ENCODE results near the gene WDR45B. TPM values are rescaled to one million over a fixed set of nuclear protein-coding genes. Genes with fewer than 3 reads are reported as not detected.

WDR45B gene
- total RNA-seq, 1 donor from 2014 or later, result 75.6 TPM

DNA sequence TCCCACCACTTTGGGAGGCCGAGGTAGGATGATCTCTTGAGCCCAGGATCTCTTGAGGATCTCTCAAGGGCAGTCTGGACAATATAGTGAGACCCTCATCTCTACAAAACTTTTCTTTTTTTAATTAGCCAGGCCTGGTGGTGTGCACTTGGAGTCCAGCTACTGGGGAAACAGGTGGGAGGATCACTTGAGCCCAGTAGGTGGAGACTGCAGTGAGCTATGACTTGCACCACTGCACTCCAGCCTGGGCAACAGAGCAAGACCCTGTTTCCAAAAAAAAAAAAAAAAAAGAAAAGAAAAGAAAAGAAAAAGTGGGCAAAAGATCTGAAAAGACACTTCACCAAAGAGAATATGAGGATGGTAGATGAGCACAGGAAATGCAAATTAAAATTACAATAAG, 35.3 kb upstream of the WDR45B start:
- no peak for DNase-seq (ENCODE audit: extremely low spot score, unreplicated experiment)
- no peak overlapping the region for H3K4me3 Mint-ChIP-seq (ENCODE audit: unreplicated experiment)
- peaks cover 8% of the 10 kb centered on the region for H3K4me1 Mint-ChIP-seq (ENCODE audit: unreplicated experiment)
- TF ChIP-seq, protein P1, sequence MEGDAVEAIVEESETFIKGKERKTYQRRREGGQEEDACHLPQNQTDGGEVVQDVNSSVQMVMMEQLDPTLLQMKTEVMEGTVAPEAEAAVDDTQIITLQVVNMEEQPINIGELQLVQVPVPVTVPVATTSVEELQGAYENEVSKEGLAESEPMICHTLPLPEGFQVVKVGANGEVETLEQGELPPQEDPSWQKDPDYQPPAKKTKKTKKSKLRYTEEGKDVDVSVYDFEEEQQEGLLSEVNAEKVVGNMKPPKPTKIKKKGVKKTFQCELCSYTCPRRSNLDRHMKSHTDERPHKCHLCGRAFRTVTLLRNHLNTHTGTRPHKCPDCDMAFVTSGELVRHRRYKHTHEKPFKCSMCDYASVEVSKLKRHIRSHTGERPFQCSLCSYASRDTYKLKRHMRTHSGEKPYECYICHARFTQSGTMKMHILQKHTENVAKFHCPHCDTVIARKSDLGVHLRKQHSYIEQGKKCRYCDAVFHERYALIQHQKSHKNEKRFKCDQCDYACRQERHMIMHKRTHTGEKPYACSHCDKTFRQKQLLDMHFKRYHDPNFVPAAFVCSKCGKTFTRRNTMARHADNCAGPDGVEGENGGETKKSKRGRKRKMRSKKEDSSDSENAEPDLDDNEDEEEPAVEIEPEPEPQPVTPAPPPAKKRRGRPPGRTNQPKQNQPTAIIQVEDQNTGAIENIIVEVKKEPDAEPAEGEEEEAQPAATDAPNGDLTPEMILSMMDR (IDR thresholded peaks at IDR 0.05), result no peak
- H3K27me3 Mint-ChIP-seq (ENCODE audit: unreplicated experiment), result no peaks in the 10 kb centered on the region
- peaks cover 7% of the 10 kb centered on the region for H3K36me3 Mint-ChIP-seq (ENCODE audit: unreplicated experiment)
- H3K27ac Mint-ChIP-seq (ENCODE audit: unreplicated experiment), result no peak overlapping the region
- peaks cover 9% of the 10 kb centered on the region for H3K9me3 Mint-ChIP-seq (ENCODE audit: unreplicated experiment)

DNA sequence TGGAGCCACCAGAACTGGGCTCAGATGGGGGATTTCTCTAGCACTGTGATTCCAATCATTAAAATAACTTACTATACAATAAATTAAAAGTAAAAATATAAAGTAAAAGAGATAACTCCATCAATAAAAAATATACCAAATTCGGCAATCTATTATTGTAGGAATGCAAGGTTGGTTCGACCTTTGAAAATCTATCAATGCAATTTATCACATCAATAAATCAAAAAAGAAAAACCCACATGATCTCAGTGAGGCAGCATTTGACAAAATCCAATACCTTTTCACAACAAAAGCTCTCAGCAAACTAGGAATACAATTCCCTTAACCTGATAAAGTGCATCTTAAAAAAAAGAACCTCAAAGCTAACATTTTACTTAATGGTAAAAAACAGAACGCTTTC, 33.3 kb upstream of the WDR45B start:
- Mint-ChIP-seq H3K27ac (ENCODE audit: unreplicated experiment) (no peak overlapping the region), H3K9me3 (ENCODE audit: unreplicated experiment) (peaks cover 9% of the 10 kb centered on the region), H3K27me3 (ENCODE audit: unreplicated experiment) (no peaks in the 10 kb centered on the region), H3K4me3 (ENCODE audit: unreplicated experiment) (no peak overlapping the region), H3K36me3 (ENCODE audit: unreplicated experiment) (peaks cover 7% of the 10 kb centered on the region), H3K4me1 (ENCODE audit: unreplicated experiment) (peaks cover 3% of the 10 kb centered on the region)
- TF ChIP-seq, protein P1 (IDR thresholded peaks at IDR 0.05), result no peak
- no peak for DNase-seq (ENCODE audit: extremely low spot score, unreplicated experiment)

DNA sequence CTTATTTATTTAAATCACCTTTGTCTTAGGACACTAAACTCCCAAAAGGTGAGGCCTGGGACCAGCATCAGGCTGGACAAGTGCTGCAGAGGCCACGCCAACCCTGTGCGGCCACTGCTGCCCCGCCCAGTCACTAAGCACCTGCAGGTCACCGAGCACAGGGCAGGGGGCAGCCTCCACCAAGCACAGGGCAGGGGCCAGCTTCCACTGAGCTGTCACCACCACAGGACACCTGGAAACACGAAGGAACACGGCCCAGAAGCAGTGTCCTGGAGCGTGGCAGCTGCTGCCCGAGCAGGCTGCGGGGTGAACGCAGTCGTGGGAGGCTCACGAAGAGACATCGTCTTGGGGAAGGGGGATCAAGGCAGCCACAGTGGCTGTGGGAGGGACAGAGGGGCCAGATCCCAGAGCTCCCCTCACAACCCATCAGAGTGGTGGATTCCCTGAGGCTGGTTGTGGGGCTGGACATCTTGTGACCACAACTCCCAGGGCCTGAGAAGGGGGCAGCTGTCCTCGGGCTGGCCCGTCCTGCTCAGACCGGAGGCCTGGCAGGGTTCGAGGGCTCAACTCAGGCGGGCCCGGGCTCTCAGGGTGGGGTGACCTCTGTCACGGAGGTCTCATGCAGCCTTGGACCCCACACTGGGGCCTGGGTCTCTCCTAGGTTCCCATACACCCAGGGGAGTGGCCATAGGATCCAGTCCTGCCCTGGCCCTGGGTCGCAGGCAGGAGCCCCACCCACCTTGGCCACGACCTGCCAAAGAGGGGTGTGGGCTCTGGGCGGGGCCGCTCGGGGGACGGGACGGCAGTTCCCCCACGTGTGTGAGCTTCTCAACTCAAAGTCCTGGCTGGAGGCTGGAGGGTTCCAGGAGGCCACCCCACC, 31.6 kb upstream of the WDR45B start:
- peaks cover 9% of the 10 kb centered on the region for H3K9me3 Mint-ChIP-seq (ENCODE audit: unreplicated experiment)
- H3K4me3 Mint-ChIP-seq (ENCODE audit: unreplicated experiment), result no peak overlapping the region
- H3K4me1 Mint-ChIP-seq (ENCODE audit: unreplicated experiment), result peaks cover 3% of the 10 kb centered on the region
- no peaks in the 10 kb centered on the region for H3K27me3 Mint-ChIP-seq (ENCODE audit: unreplicated experiment)
- no peak overlapping the region for H3K27ac Mint-ChIP-seq (ENCODE audit: unreplicated experiment)
- TF ChIP-seq, protein P1 (IDR thresholded peaks at IDR 0.05), result no peak
- no peak for DNase-seq (ENCODE audit: extremely low spot score, unreplicated experiment)
- H3K36me3 Mint-ChIP-seq (ENCODE audit: unreplicated experiment), result peaks cover 7% of the 10 kb centered on the region

DNA sequence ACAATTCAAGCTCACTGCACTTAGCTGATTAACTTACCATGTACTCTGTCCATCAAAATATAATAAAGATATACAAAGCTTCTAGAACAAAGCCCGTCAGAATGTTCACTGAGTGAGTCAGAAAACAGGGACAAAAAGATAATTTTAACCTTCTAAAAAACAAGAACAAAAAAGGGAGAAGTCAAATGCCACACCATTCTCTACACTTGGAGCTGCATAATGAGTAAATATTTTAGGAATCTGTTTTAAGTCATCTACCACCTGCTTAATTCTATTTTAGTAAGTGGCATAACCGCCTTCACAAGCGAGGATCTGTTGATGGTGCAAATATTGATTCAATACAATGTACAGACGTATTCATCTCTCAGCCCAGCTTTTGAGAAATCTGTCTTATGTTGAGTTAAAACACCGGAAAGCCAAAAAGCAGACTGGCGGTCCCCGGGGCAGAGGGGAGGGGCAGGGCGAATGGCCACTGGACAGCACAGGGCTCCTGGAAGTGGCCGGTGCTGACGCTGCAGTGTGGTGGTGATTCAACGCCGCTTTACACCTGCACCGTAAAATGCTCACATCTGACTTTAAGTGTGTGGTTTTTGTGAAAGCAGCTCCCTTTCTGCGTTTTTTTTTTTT, 30.1 kb upstream of the WDR45B start:
- DNase-seq (ENCODE audit: extremely low spot score, unreplicated experiment), result no peak
- TF ChIP-seq, protein P1 (IDR thresholded peaks at IDR 0.05), result no peak
- peaks cover 7% of the 10 kb centered on the region for H3K36me3 Mint-ChIP-seq (ENCODE audit: unreplicated experiment)
- H3K4me1 Mint-ChIP-seq (ENCODE audit: unreplicated experiment), result no peaks in the 10 kb centered on the region
- H3K4me3 Mint-ChIP-seq (ENCODE audit: unreplicated experiment), result no peak overlapping the region
- H3K27me3 Mint-ChIP-seq (ENCODE audit: unreplicated experiment), result no peaks in the 10 kb centered on the region
- H3K27ac Mint-ChIP-seq (ENCODE audit: unreplicated experiment), result no peak overlapping the region
- peaks cover 9% of the 10 kb centered on the region for H3K9me3 Mint-ChIP-seq (ENCODE audit: unreplicated experiment)

DNA sequence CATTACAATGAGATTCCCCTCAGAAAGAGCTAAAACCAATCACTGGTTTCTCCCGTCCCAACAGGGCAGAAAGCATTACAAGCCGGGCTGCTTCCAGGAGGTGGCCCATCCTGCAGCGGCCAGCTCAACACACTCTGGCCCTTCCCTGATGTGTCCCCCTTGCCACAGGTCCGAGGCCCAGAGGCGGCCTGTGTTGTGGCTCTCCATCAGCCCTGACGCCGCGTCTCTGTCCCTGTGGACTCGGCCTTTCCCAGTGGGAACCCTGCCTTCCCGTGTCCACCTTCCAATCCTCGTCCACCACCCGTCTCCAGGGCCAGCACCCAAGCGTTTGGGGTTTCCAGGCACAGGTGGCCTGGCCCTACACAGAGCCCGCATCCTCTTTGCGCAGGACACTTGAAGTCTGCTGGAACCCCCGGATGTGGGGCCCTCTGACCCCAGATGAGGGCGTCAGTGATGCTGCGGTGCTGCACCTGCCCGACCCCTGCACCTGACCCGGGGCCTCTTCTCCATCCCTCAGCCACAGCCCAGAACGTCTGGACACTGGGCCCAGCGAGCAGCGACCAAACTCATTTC, 29.2 kb upstream of the WDR45B start:
- no peaks in the 10 kb centered on the region for H3K4me1 Mint-ChIP-seq (ENCODE audit: unreplicated experiment)
- DNase-seq (ENCODE audit: extremely low spot score, unreplicated experiment), result no peak

More for the DNA sequence above, 29.2 kb upstream of the WDR45B start:
- Mint-ChIP-seq H3K4me3 (ENCODE audit: unreplicated experiment) (no peak overlapping the region), H3K9me3 (ENCODE audit: unreplicated experiment) (peaks cover 8% of the 10 kb centered on the region), H3K36me3 (ENCODE audit: unreplicated experiment) (peaks cover 7% of the 10 kb centered on the region), H3K27me3 (ENCODE audit: unreplicated experiment) (no peaks in the 10 kb centered on the region), H3K27ac (ENCODE audit: unreplicated experiment) (no peak overlapping the region)
- TF ChIP-seq, protein P1 (IDR thresholded peaks at IDR 0.05), result no peak

All from osteocyte (in vitro differentiated cells).